OCI-LY1 (cell line): ENCODE data around the gene STEAP3.

Experiments used
- EZH2 ChIP-seq: fragments of 200-600 bp; sonication (generic), shearing (Covaris generic); IDR thresholded peaks from 2 replicates; pipeline ENCODE4 v1.8.0; 2017; ENCODE audit warnings: borderline replicate concordance, mixed run types, mild to moderate bottlenecking, antibody characterized with exemption, low read length, moderate library complexity, mixed read lengths
- TF ChIP-seq, protein P1 (sequence below): fragments of 200-600 bp; sonication (generic), shearing (Covaris generic); IDR thresholded peaks from 2 replicates; pipeline ENCODE4 v1.5.1; 2017; ENCODE audit warnings: mild to moderate bottlenecking, antibody characterized with exemption, low read length, moderate library complexity, mixed read lengths

GRCh38 chr2:119245076-119245840 lies 21.6 kb downstream of the STEAP3 start:
- TF ChIP-seq, protein P1, sequence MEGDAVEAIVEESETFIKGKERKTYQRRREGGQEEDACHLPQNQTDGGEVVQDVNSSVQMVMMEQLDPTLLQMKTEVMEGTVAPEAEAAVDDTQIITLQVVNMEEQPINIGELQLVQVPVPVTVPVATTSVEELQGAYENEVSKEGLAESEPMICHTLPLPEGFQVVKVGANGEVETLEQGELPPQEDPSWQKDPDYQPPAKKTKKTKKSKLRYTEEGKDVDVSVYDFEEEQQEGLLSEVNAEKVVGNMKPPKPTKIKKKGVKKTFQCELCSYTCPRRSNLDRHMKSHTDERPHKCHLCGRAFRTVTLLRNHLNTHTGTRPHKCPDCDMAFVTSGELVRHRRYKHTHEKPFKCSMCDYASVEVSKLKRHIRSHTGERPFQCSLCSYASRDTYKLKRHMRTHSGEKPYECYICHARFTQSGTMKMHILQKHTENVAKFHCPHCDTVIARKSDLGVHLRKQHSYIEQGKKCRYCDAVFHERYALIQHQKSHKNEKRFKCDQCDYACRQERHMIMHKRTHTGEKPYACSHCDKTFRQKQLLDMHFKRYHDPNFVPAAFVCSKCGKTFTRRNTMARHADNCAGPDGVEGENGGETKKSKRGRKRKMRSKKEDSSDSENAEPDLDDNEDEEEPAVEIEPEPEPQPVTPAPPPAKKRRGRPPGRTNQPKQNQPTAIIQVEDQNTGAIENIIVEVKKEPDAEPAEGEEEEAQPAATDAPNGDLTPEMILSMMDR = no peak
- no peak for TF ChIP-seq EZH2
